Prostate gland (tissue), 2 donors: Measurements from ENCODE around the gene CYSRT1. TPM values are rescaled to one million over a fixed set of nuclear protein-coding genes. Genes with fewer than 3 reads are reported as not detected.
A peak's percentile ranks its signal among the peaks of the same experiment; 100 is the strongest.

Experiments used
- DNase-seq: peaks from one replicate; pipeline ENCODE4 v3.0.0-alpha.2; 2019; ENCODE audit warnings: low spot score
- H3K27ac ChIP-seq, 2 donors: fragments of 200-600 bp; sonication (generic); 2 replicates each; pipeline ENCODE4 v1.5.1; 2017 to 2019
- H3K27me3 ChIP-seq: fragments of 200-600 bp; sonication (generic); replicated peaks from 2 replicates; pipeline ENCODE4 v1.5.1; 2019; ENCODE audit not compliant: insufficient read depth
- H3K36me3 ChIP-seq, 2 donors: fragments of 200-600 bp; sonication (generic); 1 replicate in 1 of 2; 2 replicates in 1 of 2; pipeline versions ENCODE4 v1.5.1 to v1.8.1; 2017 to 2019
- H3K4me1 ChIP-seq: fragments of 200-600 bp; sonication (generic); replicated peaks from 2 replicates; pipeline ENCODE4 v1.5.1; 2019
- H3K4me3 ChIP-seq, 2 donors: fragments of 200-600 bp; sonication (generic); 2 replicates each; pipeline ENCODE4 v1.5.1; 2017 to 2019
- H3K9me3 ChIP-seq: fragments of 200-600 bp; sonication (generic); 2 replicates; pipeline ENCODE4 v1.5.1; 2017
- CTCF ChIP-seq, 4 experiments: fragments of 200-600 bp in 2 of 4; fragments of 450-650 bp in 2 of 4; sonication (generic) in 2 of 4; IDR thresholded peaks; 1 replicate in 3 of 4; 2 replicates in 1 of 4; pipeline ENCODE4 v1.5.1; 2016 to 2019; ENCODE audit warnings: antibody characterized with exemption in 4 of 4, mild to moderate bottlenecking in 2 of 4, moderate library complexity in 2 of 4
- POLR2A ChIP-seq: fragments of 450-650 bp; IDR thresholded peaks from one replicate; pipeline ENCODE4 v1.6.1; 2016; ENCODE audit warnings: antibody characterized with exemption, mild to moderate bottlenecking
- POLR2AphosphoS5 ChIP-seq: sonication (generic); formaldehyde crosslinking; IDR thresholded peaks from one replicate; pipeline ENCODE4 v1.6.1; 2017; ENCODE audit warnings: antibody characterized with exemption
- WGBS: methylation state at CpG from one replicate; pipeline ENCODE4 v1.1.5; 2018; 5-methylcytosine and 5-hydroxymethylcytosine counted together
- intact Hi-C: fragments of 100-400 bp; cut with DNase I; formaldehyde crosslinking; loops from one replicate; pipeline ENCODE4 v1.14.2; 2022
- total RNA-seq, 2 donors: library from RNA; depleted of rRNA; stranded (reverse); fragments of >200 nt; gene quantifications; one replicate each; pipeline ENCODE4 v1.1.0, GENCODE V29; 2016

Gene CYSRT1
- total RNA-seq, 2 donors from 2014 or later: 2.7 to 4.9 TPM

- intact Hi-C loops: no loop called here
- no peak for DNase-seq
- Histone ChIP-seq H3K9me3 (no peaks in the 10 kb centered on the region), H3K36me3 (peaks cover 0 to 3% of the 10 kb centered on the region in 2 donors), H3K4me1 (peaks cover 38% of the 10 kb centered on the region), H3K4me3 (no peak overlapping the region), H3K27ac (peak overlapping the region in 1 of 2 donors; percentile 2), H3K27me3 (no peaks in the 10 kb centered on the region)
- WGBS: 74% methylated on average over 3 of the region's 3 CpGs
- no peak for TF ChIP-seq CTCF (IDR thresholded peaks at IDR 0.05)
Observed at GRCh38 chr9:137191245-137191644, 33.7 kb upstream of the CYSRT1 start.

- no peak for TF ChIP-seq CTCF (IDR thresholded peaks at IDR 0.05)
- TF ChIP-seq POLR2A: no peak
- no peak for TF ChIP-seq POLR2AphosphoS5
- Histone ChIP-seq H3K4me3 (no peak overlapping the region), H3K27ac (no peak overlapping the region), H3K4me1 (peaks cover 36% of the 10 kb centered on the region), H3K9me3 (no peaks in the 10 kb centered on the region), H3K36me3 (peaks cover 0 to 3% of the 10 kb centered on the region in 2 donors), H3K27me3 (no peaks in the 10 kb centered on the region)
- intact Hi-C loops: no loop called here
- no peak for DNase-seq
- WGBS: 79% methylated on average over 21 of the region's 22 CpGs
Observed at GRCh38 chr9:137191691-137192447, 33.1 kb upstream of the CYSRT1 start.

GRCh38 chr9:137192448-137192780 is 32.6 kb upstream of the CYSRT1 start:
- no peak for DNase-seq
- intact Hi-C loops: no loop called here
- H3K4me3 ChIP-seq: no peak overlapping the region
- no peak overlapping the region for H3K27ac ChIP-seq
- H3K4me1 ChIP-seq: peaks cover 33% of the 10 kb centered on the region
- H3K27me3 ChIP-seq: no peaks in the 10 kb centered on the region
- no peaks in the 10 kb centered on the region for H3K9me3 ChIP-seq
- TF ChIP-seq POLR2A: no peak
- TF ChIP-seq POLR2AphosphoS5: no peak
- TF ChIP-seq CTCF (IDR thresholded peaks at IDR 0.05): no peak
- H3K36me3 ChIP-seq: peaks cover 0 to 3% of the 10 kb centered on the region in 2 donors
- 92% methylated on average over 10 of the region's 10 CpGs for WGBS

- no peaks in the 10 kb centered on the region for H3K27me3 ChIP-seq
- peaks cover 35% of the 10 kb centered on the region for H3K4me1 ChIP-seq
- H3K9me3 ChIP-seq: no peaks in the 10 kb centered on the region
- no peak overlapping the region for H3K4me3 ChIP-seq
- intact Hi-C loops: no loop called here
- 90% methylated on average over 2 of the region's 2 CpGs for WGBS
- TF ChIP-seq POLR2AphosphoS5 (no peak), POLR2A (no peak), CTCF (IDR thresholded peaks at IDR 0.05) (no peak)
- DNase-seq: no peak
- peaks cover 0 to 3% of the 10 kb centered on the region in 2 donors for H3K36me3 ChIP-seq
- H3K27ac ChIP-seq: no peak overlapping the region
Observed at GRCh38 chr9:137192859-137193258, 32.1 kb upstream of the CYSRT1 start.

GRCh38 chr9:137193771-137194170 is 31.2 kb upstream of the CYSRT1 start:
- Histone ChIP-seq H3K36me3 (peaks cover 0 to 3% of the 10 kb centered on the region in 2 donors), H3K27me3 (no peaks in the 10 kb centered on the region), H3K4me3 (no peak overlapping the region), H3K4me1 (peaks cover 40% of the 10 kb centered on the region), H3K27ac (no peak overlapping the region), H3K9me3 (no peaks in the 10 kb centered on the region)
- intact Hi-C loops: no loop called here
- no peak for TF ChIP-seq POLR2AphosphoS5
- no peak for DNase-seq
- WGBS: 87% methylated on average over 8 of the region's 14 CpGs
